Colon (tissue), 2 donors: ENCODE results near the gene MYOF.
"Not testable (repeated sequence)": the region's sequence is repeated elsewhere in the genome, so short reads cannot be mapped to it uniquely, and the experiment has no call there.

Experiments used
- FAIRE-seq: peaks from 2 replicates; lab custom pipeline; 2012; peaks lifted over from hg19 to GRCh38; lab: Jason Lieb, UNC
- donor health status: control.
- donor health status: control.

Gene MYOF

DNA sequence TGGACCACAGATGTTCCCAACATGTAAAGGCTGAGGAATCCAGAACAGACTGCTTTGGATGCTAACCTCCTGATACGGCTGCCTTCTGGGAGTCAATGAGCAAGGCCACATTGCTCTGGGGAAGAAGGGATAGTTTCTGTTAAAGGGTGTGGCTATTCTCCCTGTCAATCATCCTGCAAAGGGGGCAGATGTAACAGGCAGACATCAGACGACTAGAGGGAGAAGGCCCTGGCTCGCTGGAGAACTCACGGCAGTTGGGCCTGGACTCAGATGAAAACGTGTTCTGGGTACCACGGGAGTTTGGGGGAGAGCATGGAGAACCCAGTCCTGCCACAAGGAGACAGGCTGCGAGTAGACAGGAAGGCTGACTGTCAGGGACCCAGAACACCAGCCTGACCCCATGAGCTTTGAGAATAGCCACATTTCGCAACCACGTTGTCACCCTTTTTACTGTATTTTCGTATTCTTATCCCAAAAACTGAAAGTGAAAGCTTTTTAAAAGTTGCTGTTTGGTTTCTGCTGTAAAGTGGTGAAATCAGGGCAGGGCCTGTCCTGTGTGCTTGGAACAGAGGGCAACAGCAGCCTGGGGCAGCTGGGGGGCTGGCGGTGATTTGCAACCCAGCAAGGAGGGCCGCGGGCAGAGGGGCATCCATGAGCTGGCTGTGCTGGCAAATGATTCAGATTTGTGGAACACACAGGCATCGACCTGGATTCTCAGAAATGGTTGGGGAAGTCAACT is 95.3 kb downstream of the MYOF start:
- no peak for FAIRE-seq

DNA sequence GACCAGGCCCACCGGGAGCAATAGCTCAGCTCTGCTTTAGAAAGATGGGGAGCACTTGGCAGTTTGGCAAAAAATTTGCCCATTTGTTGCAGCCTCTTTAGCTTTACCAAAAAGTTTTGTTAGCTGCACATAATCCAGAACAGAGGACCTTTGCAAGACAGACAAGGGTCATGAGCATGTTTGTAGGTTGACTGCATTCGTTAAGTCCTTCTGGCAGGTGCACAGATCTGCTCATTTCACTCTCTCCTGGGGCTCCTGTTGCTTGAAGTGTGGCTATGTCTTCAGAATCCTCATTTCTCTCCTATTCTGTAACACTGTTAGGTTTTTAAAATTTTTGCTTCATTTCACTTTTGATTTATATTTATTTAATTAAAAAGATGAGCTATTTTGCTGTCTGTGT is 96.8 kb downstream of the MYOF start:
- no peak for FAIRE-seq

DNA sequence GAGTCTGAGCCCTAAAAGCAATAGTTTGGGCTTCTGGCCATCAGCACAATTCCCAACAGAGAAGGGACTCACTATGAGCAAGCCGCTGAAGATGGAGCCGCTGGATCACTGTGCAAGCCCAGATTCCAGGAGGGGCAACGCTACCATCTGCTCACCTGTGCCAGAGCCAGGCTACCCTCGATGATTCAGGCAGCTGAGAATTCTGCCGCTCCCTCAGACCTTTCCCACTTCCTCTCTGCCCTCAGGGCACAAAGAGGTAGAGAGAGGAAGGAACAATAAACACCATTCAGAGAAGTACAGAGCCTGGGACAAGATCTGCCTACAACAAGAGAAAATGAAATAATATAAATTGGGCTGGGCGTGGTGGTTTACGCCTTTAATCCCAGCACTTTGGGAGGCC is 98.1 kb downstream of the MYOF start:
- no peak for FAIRE-seq

DNA sequence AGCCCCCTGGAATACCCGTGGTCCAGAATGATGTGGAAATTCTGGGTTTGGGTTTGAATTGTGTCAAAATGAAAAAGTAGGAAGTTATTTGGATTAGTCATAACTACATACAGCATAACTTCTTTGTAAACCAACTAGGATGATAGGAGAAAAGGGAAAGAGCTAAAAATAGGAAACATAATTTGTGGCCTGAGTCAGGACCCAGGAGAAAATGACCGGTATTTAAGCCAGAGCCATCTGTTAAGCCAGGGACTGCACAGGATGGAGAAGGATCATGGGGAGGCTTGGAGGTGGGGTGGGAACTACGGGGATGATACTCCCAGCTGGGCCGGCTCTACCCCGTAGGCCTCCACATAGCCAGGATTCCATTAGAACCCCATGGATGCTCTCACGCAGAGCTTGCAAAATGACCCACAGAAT is 98.6 kb downstream of the MYOF start:
- FAIRE-seq: no peak

DNA sequence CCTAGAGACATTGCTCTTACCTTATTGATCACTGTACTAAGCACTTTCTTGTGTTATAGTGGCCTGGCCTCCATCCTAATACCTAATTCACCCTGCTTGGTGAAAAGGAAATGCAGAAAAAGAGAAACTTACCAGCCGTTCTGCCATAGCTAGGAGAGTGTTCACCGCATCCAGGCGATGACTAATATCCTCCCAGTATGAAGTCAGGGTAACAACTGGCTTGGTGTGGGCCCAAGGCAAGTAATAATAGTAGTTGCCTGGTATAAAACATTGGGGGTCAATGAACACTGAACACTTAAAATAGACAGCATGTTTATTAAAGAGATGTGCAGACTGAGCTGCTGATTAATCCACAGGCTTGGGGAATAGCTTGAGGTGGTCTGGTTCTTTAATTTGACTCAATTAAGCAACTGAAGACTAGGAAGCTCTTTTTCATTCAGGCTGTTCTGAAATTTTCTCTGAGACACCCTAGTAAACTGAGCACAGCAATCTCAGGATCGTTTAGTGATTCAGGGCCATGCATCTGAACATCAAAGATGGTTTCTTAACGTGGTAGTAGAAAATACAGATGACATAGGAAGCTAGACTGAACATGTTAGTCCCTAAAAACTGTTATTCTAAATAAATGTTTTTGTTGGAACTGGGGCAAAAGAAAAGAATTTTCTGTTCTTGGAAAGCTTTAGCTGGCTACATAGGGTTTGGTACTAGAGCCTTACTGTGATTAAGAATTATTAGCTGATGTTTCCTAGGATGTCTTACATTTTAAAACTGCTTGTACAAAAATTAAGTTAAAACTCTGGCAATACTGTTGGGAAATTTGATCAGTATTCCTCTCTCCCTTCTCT is 102.2 kb downstream of the MYOF start:
- FAIRE-seq: no peak

DNA sequence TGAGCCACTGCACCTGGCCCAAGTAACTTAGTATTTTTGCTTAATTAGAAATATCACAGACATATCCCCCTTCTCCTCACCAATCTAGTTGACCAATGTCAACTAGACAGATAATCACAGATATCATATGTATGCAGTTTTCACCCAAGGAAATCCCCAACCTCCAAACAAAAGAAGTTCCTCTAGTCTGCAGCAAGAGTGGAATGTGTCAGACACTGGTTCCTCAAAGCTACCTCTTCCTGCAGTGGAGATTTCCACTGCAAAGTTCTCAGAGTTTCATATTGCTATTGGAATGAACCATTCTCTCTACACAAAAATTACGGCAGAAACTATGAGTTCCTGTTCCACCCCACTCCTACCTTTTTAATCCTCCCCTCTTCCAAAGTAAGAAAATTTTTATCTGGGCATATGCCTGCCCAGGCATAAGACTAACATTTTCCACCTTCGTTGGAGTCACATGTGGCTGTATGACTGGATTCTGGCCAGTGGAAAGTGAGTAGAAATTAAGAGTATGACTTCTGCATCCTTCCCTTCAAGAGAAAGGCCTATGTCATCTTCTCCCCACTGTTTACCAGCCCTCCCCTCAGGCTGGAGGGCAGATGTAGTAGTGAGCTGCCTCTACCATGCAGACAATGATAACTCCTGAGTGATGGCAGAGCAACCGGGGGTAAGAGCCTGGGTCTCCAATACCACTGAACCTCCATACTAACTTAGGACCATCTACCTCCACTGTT is 103.0 kb downstream of the MYOF start:
- FAIRE-seq: no peak

DNA sequence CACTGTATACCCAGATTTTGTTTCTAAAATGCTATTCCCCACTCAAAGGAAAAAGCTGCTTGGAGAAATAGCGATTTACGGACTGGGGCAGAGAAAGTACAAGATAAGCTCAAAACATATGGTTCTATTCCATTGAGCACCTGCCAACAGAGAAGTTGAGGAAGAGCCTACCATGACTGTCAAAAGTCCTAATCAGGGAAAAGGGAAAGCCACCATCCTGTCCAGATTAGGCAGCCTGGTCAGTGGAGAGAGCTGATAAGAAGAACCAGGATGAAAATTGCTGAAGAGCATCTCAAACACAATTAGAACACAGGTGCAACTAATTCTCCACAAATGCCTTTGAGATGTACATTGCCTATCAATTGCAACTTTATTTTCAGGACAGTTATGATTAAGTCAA is 104.1 kb downstream of the MYOF start:
- no peak for FAIRE-seq

DNA sequence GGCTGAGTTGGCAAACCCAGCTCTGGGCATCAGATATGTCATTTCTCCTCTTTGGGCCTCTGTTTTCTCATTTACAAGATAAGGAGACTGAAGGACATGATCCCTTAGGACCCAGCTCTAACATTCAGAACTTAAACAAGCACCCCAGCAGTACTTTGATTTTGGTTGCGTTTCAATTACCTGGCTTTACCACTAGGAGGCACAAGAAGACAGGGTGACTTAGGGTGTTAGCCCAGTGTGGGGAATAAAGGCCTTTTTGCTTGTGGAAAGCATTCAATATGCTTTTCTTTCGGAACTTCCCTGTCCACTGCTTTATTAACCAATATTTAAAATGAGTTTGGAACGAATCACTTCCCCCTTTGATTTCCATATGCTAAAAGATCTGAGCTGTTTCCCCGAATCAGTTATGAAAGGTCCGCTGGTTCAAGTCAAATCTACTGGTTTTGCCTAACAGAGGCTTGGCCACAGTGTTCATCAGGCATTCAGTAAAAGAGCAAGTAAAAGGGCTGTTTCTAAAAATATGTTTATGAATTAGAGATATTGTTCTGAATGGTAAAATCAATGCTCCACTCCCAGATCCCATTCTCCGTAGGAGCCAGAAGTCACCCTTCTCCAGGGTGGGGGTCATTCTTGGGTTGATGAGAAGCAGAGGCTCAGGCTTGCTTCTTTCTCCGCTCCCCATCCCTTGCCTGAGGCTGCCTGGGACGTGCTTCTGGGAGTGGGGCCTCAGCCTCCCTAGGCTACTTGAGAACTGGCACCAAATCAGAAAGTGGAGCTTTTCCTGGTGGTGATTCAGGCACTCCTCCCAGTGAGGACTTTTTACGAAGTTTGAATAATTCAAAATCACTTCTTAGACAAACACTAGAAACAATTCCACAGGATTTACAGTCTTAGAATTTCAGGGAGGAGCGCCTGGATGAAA is 105.5 kb downstream of the MYOF start:
- FAIRE-seq: no peak

DNA sequence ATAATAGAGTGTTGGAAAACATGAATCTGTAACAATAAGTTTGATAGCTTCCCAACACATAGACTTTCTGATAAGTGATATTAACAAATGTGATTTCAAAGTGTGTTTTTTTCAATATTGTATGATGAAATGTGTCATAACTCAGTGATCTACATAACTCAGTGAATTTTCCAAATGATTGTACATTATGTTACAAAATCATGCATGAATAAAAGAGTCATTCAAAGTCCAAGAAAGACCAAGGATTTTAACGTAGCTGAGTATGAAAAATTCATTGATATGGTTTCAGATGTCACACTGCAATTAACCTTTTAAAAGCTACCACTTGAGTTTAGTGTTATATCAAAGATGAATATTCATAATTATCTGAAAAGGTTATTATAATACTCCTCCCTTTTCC is 111.2 kb downstream of the MYOF start:
- no peak for FAIRE-seq

DNA sequence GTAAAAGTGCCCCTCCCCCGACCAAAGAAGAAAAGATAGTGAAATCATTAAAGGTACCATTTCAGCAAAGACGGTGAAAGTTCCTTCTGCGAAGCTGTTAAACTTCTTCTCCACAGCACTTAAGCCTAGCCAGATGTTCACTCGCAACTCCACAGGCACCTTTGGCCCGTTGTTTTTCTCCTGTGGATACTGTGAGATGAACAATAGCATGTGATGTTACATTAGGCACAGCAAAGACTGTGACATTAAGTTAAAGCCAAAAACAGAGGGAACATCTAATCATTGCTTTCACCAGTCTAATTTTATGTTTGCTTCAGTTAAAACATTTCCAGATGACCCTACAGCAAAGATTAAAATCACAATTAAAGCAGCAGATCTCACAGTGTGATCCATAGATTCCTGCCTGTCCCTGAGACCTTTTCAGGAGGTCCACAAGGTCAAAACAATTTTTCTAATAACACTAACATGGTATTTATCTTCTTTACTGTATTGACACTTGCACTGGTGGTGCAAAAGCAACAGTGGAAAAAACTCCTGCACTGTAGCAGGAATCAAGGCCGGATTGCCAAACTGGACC is 112.5 kb downstream of the MYOF start:
- FAIRE-seq: no peak

DNA sequence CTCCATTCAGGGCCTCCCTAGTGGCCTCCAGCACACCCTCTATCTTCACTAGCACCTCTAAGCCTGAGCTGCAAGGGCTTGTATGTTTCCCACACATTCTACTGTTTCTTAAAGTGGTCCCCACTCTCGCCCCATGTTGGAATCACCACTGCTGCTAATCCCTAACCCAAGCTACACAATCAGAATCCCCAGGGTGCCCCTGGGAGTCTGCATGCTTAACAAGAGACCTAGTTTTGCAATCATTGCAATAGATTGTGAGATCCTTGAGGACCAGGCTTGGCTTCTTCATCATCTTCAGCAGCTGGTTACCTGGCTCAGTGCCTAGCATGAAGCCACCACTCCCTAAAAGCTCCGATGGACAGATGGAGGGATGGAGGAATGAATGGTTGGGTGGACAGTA is 113.9 kb downstream of the MYOF start:
- no peak for FAIRE-seq

DNA sequence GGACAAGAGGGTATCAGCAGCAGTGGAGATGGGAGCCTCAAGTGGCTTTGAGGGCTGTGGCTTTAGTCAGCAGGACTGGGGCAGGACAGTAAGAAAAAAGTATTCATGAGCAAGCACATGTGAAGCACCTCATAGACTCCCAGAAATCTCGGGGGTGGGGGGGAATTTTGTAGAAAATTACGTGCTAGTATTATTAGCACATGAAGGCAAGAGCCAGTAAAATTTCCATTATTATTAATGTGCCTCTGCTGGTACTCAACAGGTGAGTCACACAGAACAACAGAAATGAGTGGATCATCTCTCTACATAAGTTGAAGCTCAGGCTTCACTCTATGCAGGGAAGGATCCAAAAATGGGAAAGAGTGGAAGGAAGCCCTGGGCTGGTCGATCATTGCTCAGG is 114.5 kb downstream of the MYOF start:
- no peak for FAIRE-seq

DNA sequence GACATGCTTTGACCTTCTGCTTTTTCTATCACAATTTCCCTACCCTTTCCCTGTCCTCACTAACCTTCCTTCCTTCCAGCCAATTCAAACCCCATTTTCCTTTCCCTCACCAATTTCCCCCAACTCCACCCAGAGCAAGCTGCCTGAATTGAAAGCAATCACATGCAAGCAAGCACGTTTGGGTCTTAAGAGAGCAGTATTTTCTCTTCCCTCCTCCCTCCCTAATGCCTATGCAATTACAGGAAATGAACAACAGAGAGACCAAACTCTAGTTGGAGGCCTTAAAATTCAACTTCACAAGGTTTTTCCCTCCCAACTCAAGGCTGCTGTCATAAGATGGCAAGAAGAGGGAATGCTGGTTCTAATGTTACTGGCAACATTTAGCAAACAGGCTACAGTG is 117.2 kb downstream of the MYOF start:
- FAIRE-seq: no peak

DNA sequence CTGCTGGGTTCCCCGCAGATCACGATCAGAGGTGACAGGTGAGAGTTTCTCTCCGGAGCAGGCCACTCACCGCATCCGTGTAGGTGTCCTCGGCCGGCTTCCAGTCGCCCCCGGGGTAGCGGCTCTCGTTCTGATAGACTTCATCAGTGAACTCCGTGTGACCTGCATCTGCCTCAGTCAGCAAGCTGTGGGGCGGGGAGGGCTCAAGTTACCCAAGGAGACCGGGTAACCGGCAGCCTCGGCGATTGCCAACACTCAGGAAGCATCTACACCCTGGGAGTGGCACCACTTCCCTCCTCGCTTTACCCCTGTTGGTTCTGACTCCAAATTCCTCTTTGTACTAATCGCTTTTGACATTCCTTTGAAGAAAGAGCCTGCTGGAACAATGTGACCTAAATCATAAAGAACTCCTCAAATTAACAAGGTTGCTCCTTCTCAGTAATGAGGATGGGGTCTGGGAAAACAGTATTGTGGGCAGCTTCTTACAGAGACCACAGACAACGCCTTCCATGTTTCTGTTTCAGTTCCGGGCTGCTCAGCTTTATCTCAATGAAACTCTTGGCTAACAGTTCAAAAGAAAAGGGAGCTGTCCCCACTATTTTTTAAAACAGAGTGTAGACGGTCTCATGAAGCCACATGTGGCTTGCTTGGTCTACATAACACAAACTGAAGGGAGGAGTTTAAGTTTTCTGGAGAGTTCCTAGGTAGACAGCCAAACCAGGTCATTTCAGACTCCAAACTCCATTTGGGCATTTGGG is 118.1 kb downstream of the MYOF start:
- FAIRE-seq: no peak

DNA sequence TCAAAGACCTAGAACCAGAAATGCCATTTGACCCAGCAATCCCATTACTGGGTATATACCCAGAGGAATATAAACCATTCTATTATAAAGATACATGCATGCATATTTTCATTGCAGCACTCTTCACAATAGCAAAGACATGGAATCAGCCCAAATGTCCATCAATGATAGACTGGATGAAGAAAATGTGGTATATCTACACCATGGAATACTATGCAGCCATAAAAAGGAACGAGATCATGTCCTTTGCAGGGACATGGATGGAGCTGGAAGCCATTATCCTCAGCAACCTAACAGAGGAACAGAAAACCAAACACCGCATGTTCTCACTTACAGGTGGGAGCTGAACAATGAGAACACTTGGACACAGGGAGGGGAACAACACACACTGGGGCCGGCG is 123.7 kb downstream of the MYOF start:
- not testable (repeated sequence) for FAIRE-seq

DNA sequence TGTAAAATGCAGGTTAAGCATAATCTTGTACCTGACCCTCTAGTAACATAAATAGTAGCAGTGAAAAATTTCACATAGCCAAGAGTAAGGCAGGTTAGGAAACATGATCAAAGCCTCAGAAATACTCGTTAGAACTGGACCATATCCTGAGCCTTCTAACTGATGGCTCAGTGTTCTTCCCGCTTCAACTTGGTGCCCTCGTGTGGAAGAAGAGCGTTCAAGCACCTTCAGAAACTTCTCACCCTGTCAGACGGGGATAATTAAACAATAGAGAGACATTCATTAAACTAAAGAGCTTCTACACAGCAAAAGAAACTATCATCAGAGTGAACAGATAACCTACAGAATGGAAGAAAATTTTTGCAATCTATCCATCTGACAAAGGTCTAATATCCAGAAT is 124.5 kb downstream of the MYOF start:
- no peak for FAIRE-seq

DNA sequence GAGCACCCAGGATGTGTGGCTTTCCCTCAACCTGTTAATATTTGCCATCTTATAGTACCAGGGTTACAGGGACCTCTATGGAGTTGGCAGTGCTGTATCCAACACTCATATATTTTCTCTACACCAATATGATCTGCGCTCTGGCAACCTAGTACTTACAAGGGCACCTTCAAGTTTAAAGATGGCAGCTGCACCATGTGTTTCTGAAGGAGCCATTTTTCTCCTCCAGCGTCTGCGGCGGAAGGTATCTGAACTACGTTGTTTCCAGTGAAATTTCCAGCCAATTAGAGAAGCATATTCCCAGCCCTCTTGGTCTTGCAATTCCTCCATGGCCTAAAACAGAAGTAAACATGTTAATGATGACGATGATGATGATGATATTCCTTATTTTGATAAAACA is 125.6 kb downstream of the MYOF start:
- no peak for FAIRE-seq

DNA sequence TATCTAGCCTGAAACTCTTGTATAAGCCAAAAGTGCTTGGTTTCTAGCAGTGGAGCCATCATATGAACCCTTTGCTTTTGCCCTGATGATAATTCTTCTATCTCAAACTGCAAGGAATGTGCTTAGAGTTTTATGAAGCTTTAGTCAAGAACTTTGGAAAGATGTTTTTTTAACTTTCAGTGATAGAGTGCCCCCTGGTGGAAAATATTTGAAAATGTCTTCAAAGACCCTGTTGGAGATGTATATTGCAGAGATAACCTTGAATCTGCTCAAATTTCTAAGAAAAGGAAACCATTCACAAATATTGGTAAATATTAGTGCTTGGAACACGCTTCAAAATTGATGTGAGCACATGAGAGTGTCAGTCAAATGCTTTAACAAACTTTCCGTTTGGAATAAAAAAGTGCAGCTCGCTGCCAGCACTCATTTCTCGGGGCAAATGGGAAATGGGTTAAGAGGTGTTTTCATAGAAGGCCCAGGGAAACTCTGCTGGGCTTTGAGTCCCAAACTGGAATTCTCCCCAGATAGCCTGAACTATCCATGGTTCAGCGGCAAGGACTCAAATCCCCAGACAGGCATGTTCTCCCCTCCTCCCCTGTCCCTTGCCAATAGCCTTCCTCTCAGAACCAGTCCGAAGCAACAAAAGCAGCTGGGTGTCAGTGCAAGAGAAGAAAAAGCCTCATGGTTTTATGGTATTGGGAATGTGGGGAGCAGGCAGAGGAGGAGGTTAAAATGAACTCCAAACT is 129.3 kb downstream of the MYOF start:
- FAIRE-seq: no peak

DNA sequence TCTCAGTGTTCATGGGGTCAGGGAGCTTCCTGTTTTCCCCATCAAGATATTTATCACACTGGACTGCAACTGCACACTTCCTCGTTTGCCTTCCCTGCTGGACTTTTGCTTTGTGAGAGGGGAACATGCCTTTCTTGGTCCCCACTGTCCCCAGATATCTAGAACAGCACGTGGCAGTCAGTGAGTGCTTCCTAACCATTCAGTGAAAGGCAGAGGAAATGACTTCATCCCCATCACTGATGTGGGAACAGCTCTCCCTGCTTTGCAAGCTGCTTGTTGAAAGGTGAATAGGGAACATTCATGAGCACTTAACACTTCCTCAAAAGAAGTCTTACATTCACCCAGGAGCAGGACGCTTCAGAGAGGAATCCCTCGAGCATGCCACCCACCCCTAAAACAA is 135.4 kb downstream of the MYOF start:
- no peak for FAIRE-seq

DNA sequence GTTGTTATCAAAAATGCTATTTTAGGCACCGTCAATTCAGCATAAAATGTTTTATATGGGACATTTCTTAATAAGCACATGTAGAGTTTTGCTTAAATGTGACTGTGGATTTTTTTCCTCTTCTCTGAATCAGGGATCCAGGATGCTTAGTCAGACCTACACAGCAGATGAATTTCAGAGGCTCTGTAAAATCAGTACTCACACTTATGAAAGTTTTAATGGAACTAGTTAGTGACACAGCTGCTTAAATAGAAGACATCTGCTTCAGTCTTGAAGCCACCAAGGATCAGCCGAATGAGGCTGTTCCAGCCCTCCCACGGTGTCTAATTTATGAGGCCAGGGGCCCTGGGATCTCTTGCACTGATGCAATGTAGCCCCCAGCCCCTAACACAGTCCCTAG is 136.0 kb downstream of the MYOF start:
- no peak for FAIRE-seq
